HepG2 (cell line): ENCODE measurements around the gene PDGFD. TPM values are rescaled to one million over a fixed set of nuclear protein-coding genes. Genes with fewer than 3 reads are reported as not detected.

ENCODE experiments used
- GABPB1 ChIP-seq: IDR thresholded peaks from 2 replicates; pipeline ENCODE4 v1.6.1; 2016; ENCODE audit warnings: mild to moderate bottlenecking, missing genetic modification reagents, moderate library complexity, missing compliant biosample characterization
- GATAD1 ChIP-seq: IDR thresholded peaks from 2 replicates; pipeline ENCODE4 v1.6.1; 2016; ENCODE audit warnings: missing genetic modification reagents, missing compliant biosample characterization
- GTF2F1 ChIP-seq: fragments of 150-350 bp; IDR thresholded peaks from 2 replicates; pipeline ENCODE4 v1.6.1; 2014; ENCODE audit warnings: low read length
- KMT2B ChIP-seq: IDR thresholded peaks from 2 replicates; pipeline ENCODE4 v1.6.1; 2016; ENCODE audit warnings: missing genetic modification reagents, missing compliant biosample characterization
- MAF1 ChIP-seq: sonication (generic); formaldehyde crosslinking; IDR thresholded peaks from 2 replicates; pipeline ENCODE4 v1.5.0; 2020; ENCODE audit warnings: missing genetic modification reagents, borderline replicate concordance
- NFRKB ChIP-seq: fragments of 450-650 bp; IDR thresholded peaks from 2 replicates; pipeline ENCODE4 v1.6.1; 2017
- NR2F1 ChIP-seq, 2 experiments: fragments of 450-650 bp in 1 of 2; formaldehyde crosslinking in 1 of 2; IDR thresholded peaks; 2 replicates each; pipeline versions ENCODE4 v1.5.0 to v1.6.1; 2016 to 2020; ENCODE audit warnings: mild to moderate bottlenecking in 1 of 2, missing compliant biosample characterization in 1 of 2, missing genetic modification reagents in 1 of 2, moderate library complexity in 1 of 2
- RFXANK ChIP-seq: IDR thresholded peaks from 2 replicates; pipeline ENCODE4 v1.6.1; 2016
- ZNF224 ChIP-seq: sonication (generic); formaldehyde crosslinking; IDR thresholded peaks from 2 replicates; pipeline ENCODE4 v1.5.0; 2020; ENCODE audit warnings: mild to moderate bottlenecking, missing genetic modification reagents
- ZNF513 ChIP-seq: sonication (generic); formaldehyde crosslinking; conservative IDR thresholded peaks from 2 replicates; pipeline ENCODE4 v1.5.0; 2020; ENCODE audit warnings: missing genetic modification reagents
- ZNF768 ChIP-seq: sonication (generic); formaldehyde crosslinking; IDR thresholded peaks from 2 replicates; pipeline ENCODE4 v1.4.0; 2020; ENCODE audit warnings: missing genetic modification reagents
- ZNF780A ChIP-seq: sonication (generic); formaldehyde crosslinking; IDR thresholded peaks from 2 replicates; pipeline ENCODE4 v1.8.0; 2022; ENCODE audit warnings: mild to moderate bottlenecking, missing genetic modification reagents, moderate library complexity
- ZUFSP ChIP-seq: sonication (generic); formaldehyde crosslinking; IDR thresholded peaks from 2 replicates; pipeline ENCODE4 v1.9.0; 2021; ENCODE audit warnings: missing genetic modification reagents, mild to moderate bottlenecking, borderline replicate concordance
- polyA plus RNA-seq, 8 experiments: library from polyadenylated mRNA; depleted of rRNA in 3 of 8; stranded (reverse) in 7 of 8; unstranded in 1 of 8; fragments of >200 nt; fragmentation: Illumina TruSeq in 4 of 8; extraction: Trizol in 4 of 8; gene quantifications; 2 replicates each; pipeline versions ENCODE4 v1.2.1 to v1.2.3, GENCODE V29; 2011 to 2016; ENCODE audit warnings: low read depth in 4 of 8, missing spikeins in 1 of 8, mixed read lengths in 1 of 8; ENCODE audit not compliant: insufficient read depth in 1 of 8
- total RNA-seq, 5 experiments: library from RNA; depleted of rRNA; stranded (reverse); fragments of >200 nt; fragmentation: Illumina TruSeq; extraction: Trizol; gene quantifications; 2 replicates each; pipeline ENCODE4 v1.2.3, GENCODE V29; 2016; ENCODE audit warnings: low read depth in 1 of 5
- TF ChIP-seq, protein P1 (sequence below): sonication (generic); formaldehyde crosslinking; conservative IDR thresholded peaks from 2 replicates; pipeline ENCODE4 v1.8.0; 2022; ENCODE audit warnings: missing genetic modification reagents
- TF ChIP-seq, protein P2 (sequence below): sonication (generic); formaldehyde crosslinking; IDR thresholded peaks from 2 replicates; pipeline ENCODE4 v1.5.0; 2020; ENCODE audit warnings: mild to moderate bottlenecking, missing genetic modification reagents, borderline replicate concordance

Gene PDGFD
- total and polyA plus RNA-seq, 2 of the 13 experiments (the other 11 are each of a cell fraction or from before 2014, with no cell fraction given), result 0.09 to 0.29 TPM

DNA sequence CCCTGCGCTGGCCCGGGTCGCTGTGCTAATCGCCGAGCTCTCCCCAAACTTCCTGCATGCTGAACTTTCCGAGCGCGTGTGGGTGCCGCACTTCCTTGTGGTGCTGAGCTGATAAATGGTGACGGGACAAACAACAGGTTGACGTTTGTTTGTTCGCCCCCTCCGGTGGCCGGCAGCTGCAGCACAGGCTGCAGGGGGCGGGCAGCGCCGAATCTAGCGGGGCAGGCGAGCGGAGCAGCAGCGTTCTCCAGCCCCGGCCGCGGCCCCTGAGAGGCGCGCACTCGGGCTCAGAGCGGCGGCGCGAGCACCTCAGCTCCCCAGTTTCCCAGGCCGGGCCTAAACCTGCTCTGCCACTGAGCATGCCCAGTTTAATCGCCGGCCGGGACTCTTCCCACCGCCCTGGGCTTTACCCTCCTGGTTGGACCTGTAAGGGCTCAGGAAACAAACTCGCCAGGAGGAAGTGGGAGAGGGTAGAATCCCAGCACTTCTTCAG, at the start of gene PDGFD (continued):
- TF ChIP-seq, protein P1, sequence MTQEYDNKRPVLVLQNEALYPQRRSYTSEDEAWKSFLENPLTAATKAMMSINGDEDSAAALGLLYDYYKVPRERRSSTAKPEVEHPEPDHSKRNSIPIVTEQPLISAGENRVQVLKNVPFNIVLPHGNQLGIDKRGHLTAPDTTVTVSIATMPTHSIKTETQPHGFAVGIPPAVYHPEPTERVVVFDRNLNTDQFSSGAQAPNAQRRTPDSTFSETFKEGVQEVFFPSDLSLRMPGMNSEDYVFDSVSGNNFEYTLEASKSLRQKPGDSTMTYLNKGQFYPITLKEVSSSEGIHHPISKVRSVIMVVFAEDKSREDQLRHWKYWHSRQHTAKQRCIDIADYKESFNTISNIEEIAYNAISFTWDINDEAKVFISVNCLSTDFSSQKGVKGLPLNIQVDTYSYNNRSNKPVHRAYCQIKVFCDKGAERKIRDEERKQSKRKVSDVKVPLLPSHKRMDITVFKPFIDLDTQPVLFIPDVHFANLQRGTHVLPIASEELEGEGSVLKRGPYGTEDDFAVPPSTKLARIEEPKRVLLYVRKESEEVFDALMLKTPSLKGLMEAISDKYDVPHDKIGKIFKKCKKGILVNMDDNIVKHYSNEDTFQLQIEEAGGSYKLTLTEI, result no peak
- TF ChIP-seq NR2F1 (CRISPR knock-in tag; IDR thresholded peaks at IDR 0.05) (no peak), ZNF780A (no peak), ZNF768 (CRISPR knock-in tag) (peak; percentile 63; the same call in 1 of the 2 replicates), RFXANK (CRISPR knock-in tag) (no peak), MAF1 (no peak), GATAD1 (CRISPR knock-in tag) (no peak), GTF2F1 (no peak), GABPB1 (CRISPR knock-in tag) (peak; percentile 69; the same call in 1 of the 2 replicates), ZNF513 (no peak), ZUFSP (CRISPR knock-in tag) (no peak), KMT2B (CRISPR knock-in tag) (no peak), ZNF224 (no peak), NFRKB (no peak)
- TF ChIP-seq, protein P2, sequence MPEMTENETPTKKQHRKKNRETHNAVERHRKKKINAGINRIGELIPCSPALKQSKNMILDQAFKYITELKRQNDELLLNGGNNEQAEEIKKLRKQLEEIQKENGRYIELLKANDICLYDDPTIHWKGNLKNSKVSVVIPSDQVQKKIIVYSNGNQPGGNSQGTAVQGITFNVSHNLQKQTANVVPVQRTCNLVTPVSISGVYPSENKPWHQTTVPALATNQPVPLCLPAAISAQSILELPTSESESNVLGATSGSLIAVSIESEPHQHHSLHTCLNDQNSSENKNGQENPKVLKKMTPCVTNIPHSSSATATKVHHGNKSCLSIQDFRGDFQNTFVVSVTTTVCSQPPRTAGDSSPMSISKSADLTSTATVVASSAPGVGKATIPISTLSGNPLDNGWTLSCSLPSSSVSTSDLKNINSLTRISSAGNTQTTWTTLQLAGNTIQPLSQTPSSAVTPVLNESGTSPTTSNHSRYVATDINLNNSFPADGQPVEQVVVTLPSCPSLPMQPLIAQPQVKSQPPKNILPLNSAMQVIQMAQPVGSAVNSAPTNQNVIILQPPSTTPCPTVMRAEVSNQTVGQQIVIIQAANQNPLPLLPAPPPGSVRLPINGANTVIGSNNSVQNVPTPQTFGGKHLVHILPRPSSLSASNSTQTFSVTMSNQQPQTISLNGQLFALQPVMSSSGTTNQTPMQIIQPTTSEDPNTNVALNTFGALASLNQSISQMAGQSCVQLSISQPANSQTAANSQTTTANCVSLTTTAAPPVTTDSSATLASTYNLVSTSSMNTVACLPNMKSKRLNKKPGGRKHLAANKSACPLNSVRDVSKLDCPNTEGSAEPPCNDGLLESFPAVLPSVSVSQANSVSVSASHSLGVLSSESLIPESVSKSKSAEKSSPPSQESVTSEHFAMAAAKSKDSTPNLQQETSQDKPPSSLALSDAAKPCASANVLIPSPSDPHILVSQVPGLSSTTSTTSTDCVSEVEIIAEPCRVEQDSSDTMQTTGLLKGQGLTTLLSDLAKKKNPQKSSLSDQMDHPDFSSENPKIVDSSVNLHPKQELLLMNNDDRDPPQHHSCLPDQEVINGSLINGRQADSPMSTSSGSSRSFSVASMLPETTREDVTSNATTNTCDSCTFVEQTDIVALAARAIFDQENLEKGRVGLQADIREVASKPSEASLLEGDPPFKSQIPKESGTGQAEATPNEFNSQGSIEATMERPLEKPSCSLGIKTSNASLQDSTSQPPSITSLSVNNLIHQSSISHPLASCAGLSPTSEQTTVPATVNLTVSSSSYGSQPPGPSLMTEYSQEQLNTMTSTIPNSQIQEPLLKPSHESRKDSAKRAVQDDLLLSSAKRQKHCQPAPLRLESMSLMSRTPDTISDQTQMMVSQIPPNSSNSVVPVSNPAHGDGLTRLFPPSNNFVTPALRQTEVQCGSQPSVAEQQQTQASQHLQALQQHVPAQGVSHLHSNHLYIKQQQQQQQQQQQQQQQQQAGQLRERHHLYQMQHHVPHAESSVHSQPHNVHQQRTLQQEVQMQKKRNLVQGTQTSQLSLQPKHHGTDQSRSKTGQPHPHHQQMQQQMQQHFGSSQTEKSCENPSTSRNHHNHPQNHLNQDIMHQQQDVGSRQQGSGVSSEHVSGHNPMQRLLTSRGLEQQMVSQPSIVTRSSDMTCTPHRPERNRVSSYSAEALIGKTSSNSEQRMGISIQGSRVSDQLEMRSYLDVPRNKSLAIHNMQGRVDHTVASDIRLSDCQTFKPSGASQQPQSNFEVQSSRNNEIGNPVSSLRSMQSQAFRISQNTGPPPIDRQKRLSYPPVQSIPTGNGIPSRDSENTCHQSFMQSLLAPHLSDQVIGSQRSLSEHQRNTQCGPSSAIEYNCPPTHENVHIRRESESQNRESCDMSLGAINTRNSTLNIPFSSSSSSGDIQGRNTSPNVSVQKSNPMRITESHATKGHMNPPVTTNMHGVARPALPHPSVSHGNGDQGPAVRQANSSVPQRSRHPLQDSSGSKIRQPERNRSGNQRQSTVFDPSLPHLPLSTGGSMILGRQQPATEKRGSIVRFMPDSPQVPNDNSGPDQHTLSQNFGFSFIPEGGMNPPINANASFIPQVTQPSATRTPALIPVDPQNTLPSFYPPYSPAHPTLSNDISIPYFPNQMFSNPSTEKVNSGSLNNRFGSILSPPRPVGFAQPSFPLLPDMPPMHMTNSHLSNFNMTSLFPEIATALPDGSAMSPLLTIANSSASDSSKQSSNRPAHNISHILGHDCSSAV (CRISPR knock-in tag), result no peak
